Neural cell (in vitro differentiated cells): ENCODE data around the gene POLH.

ENCODE experiments used
- CTCF ChIP-seq: fragments of 450-650 bp; IDR thresholded peaks from 2 replicates; pipeline ENCODE4 v1.5.1; 2014; ENCODE audit warnings: antibody characterized with exemption, mild to moderate bottlenecking, moderate library complexity; ENCODE audit not compliant: poor library complexity, severe bottlenecking
- EP300 ChIP-seq: fragments of 450-650 bp; conservative IDR thresholded peaks from 2 replicates; pipeline ENCODE4 v1.6.1; 2014; ENCODE audit warnings: antibody characterized with exemption, mild to moderate bottlenecking, moderate library complexity; ENCODE audit not compliant: poor library complexity, severe bottlenecking
- EZH2 ChIP-seq: fragments of 200-600, 300-800 bp; shearing (Covaris generic), sonication (generic); IDR thresholded peaks from 2 replicates; pipeline ENCODE4 v1.6.1; 2014; ENCODE audit warnings: antibody characterized with exemption, low read length, borderline replicate concordance, mild to moderate bottlenecking; ENCODE audit not compliant: insufficient read depth, poor library complexity, severe bottlenecking
- POLR2AphosphoS5 ChIP-seq: IDR thresholded peaks from 2 replicates; pipeline ENCODE4 v1.6.1; 2012
- RAD21 ChIP-seq: fragments of 450-650 bp; conservative IDR thresholded peaks from 2 replicates; pipeline ENCODE4 v1.6.1; 2014; ENCODE audit warnings: antibody characterized with exemption, mild to moderate bottlenecking, moderate library complexity
- TAF1 ChIP-seq: IDR thresholded peaks from 2 replicates; pipeline ENCODE4 v1.6.1; 2012; ENCODE audit warnings: low read depth
- TF ChIP-seq, protein P1 (sequence below): IDR thresholded peaks from 2 replicates; pipeline ENCODE4 v1.6.1; 2012; ENCODE audit warnings: borderline replicate concordance

DNA sequence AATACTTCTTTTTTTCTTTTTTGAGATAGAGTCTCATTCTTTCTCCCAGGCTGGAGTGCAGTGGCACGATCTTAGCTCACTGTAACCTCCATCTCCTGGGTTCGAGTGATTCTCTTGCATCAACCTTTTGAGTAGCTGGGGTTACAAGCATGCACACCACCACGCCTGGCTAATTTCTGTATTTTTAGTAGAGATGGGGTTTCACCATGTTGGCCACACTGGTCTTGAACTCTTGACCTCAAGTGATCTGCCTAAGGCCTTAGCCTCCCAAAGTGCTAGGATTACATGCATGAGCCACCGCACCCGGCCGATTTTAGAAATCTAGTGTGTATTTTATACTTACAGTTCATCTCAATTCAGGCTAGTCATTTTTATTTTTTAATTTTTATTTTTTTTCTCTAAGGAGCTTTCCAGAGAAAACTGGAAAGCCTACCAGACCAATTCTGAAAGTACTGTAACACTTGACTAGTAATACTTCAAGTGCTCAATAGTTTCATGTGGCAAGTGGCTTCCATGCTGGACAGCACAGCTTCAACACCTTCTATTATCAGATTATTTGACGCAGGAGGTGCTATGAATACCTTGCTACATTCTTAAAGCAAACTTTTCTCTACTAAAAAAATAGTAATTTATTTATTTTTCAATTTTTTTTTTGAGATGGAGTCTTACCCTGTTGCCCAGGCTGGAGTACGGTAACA lies 34.1 kb upstream of the POLH start:
- TF ChIP-seq POLR2AphosphoS5: no peak
- no peak for TF ChIP-seq CTCF
- TF ChIP-seq EZH2: no peak
- TF ChIP-seq, protein P1, sequence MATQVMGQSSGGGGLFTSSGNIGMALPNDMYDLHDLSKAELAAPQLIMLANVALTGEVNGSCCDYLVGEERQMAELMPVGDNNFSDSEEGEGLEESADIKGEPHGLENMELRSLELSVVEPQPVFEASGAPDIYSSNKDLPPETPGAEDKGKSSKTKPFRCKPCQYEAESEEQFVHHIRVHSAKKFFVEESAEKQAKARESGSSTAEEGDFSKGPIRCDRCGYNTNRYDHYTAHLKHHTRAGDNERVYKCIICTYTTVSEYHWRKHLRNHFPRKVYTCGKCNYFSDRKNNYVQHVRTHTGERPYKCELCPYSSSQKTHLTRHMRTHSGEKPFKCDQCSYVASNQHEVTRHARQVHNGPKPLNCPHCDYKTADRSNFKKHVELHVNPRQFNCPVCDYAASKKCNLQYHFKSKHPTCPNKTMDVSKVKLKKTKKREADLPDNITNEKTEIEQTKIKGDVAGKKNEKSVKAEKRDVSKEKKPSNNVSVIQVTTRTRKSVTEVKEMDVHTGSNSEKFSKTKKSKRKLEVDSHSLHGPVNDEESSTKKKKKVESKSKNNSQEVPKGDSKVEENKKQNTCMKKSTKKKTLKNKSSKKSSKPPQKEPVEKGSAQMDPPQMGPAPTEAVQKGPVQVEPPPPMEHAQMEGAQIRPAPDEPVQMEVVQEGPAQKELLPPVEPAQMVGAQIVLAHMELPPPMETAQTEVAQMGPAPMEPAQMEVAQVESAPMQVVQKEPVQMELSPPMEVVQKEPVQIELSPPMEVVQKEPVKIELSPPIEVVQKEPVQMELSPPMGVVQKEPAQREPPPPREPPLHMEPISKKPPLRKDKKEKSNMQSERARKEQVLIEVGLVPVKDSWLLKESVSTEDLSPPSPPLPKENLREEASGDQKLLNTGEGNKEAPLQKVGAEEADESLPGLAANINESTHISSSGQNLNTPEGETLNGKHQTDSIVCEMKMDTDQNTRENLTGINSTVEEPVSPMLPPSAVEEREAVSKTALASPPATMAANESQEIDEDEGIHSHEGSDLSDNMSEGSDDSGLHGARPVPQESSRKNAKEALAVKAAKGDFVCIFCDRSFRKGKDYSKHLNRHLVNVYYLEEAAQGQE: no peak
- TF ChIP-seq EP300: no peak
- TF ChIP-seq RAD21: no peak
- no peak for TF ChIP-seq TAF1
